Neural crest cell (in vitro differentiated cells): ENCODE results near the gene NEK11. TPM values are rescaled to one million over a fixed set of nuclear protein-coding genes. Genes with fewer than 3 reads are reported as not detected.

ENCODE experiments used
- DNase-seq: peaks from one replicate; pipeline ENCODE4 v3.0.0; 2021; ENCODE audit warnings: low read depth, mixed read lengths, low spot score
- H3K27ac Mint-ChIP-seq: one replicate; pipeline ENCODE4 v1.8.0; 2021; ENCODE audit warnings: mild to moderate bottlenecking, mixed read lengths; ENCODE audit not compliant: unreplicated experiment
- H3K27me3 Mint-ChIP-seq: 2 replicates; pipeline ENCODE4 v1.8.0; 2021; ENCODE audit warnings: low read depth, mild to moderate bottlenecking, mixed read lengths
- H3K36me3 Mint-ChIP-seq: 2 replicates; pipeline ENCODE4 v1.8.0; 2021; ENCODE audit warnings: low read depth, mild to moderate bottlenecking, mixed read lengths
- H3K4me1 Mint-ChIP-seq: 2 replicates; pipeline ENCODE4 v1.8.0; 2021; ENCODE audit warnings: mixed read lengths
- H3K4me3 Mint-ChIP-seq: one replicate; pipeline ENCODE4 v1.8.0; 2021; ENCODE audit warnings: mild to moderate bottlenecking, mixed read lengths
- H3K9me3 Mint-ChIP-seq: 2 replicates; pipeline ENCODE4 v1.8.0; 2021; ENCODE audit warnings: mixed read lengths
- total RNA-seq: library from RNA; stranded (reverse); gene quantifications from 2 replicates; pipeline ENCODE4 v1.2.1, GENCODE V29; 2021
- TF ChIP-seq, protein P1 (sequence below): fragments of 200-600 bp; sonication (generic); conservative IDR thresholded peaks from 2 replicates; pipeline ENCODE4 v1.5.0; 2021; ENCODE audit warnings: antibody characterized with exemption, mild to moderate bottlenecking

Gene NEK11
- total RNA-seq, 1 donor from 2014 or later, result 4.9 TPM

DNA sequence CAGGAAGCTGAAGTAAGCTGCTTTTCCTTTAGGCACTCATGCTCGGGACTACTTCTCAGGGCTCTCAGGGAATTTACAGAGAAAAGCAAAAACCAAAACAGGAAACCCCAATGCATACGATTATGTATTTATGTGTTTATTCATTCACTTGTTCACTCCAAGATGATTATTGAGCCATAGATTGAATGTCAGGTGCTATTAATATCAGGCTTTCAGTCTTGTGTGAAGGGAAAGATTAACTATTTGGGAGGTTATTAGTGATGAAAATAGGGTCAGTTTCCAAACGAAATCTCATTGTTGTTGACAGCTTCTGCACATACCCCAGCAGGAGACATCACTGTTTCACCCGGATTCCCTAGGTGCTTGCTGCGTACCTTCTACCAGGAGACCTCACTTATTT lies 135.8 kb downstream of the NEK11 start:
- no peak for DNase-seq
- Mint-ChIP-seq H3K4me1 (peaks cover 5% of the 10 kb centered on the region), H3K27ac (no peak overlapping the region), H3K9me3 (no peaks in the 10 kb centered on the region), H3K27me3 (no peaks in the 10 kb centered on the region), H3K4me3 (no peak overlapping the region), H3K36me3 (no peaks in the 10 kb centered on the region)
- TF ChIP-seq, protein P1, sequence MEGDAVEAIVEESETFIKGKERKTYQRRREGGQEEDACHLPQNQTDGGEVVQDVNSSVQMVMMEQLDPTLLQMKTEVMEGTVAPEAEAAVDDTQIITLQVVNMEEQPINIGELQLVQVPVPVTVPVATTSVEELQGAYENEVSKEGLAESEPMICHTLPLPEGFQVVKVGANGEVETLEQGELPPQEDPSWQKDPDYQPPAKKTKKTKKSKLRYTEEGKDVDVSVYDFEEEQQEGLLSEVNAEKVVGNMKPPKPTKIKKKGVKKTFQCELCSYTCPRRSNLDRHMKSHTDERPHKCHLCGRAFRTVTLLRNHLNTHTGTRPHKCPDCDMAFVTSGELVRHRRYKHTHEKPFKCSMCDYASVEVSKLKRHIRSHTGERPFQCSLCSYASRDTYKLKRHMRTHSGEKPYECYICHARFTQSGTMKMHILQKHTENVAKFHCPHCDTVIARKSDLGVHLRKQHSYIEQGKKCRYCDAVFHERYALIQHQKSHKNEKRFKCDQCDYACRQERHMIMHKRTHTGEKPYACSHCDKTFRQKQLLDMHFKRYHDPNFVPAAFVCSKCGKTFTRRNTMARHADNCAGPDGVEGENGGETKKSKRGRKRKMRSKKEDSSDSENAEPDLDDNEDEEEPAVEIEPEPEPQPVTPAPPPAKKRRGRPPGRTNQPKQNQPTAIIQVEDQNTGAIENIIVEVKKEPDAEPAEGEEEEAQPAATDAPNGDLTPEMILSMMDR, result no peak

- H3K36me3 Mint-ChIP-seq, result no peaks in the 10 kb centered on the region
- no peak for DNase-seq
- TF ChIP-seq, protein P1, result no peak
- no peak overlapping the region for H3K27ac Mint-ChIP-seq
- no peaks in the 10 kb centered on the region for H3K27me3 Mint-ChIP-seq
- H3K4me3 Mint-ChIP-seq, result no peak overlapping the region
- peaks cover 5% of the 10 kb centered on the region for H3K4me1 Mint-ChIP-seq
- no peaks in the 10 kb centered on the region for H3K9me3 Mint-ChIP-seq
These were observed 141.2 kb downstream of the NEK11 start for GRCh38 chr3:131167867-131168266.

- no peaks in the 10 kb centered on the region for H3K36me3 Mint-ChIP-seq
- TF ChIP-seq, protein P1, result no peak
- no peak overlapping the region for H3K27ac Mint-ChIP-seq
These were observed 142.7 kb downstream of the NEK11 start for GRCh38 chr3:131169331-131169730.

GRCh38 chr3:131172502-131173200 lies 146.0 kb downstream of the NEK11 start:
- Mint-ChIP-seq H3K9me3 (no peaks in the 10 kb centered on the region), H3K27ac (no peak overlapping the region), H3K27me3 (no peaks in the 10 kb centered on the region), H3K36me3 (no peaks in the 10 kb centered on the region), H3K4me3 (no peak overlapping the region), H3K4me1 (peaks cover 5% of the 10 kb centered on the region)
- DNase-seq, result no peak
- TF ChIP-seq, protein P1, result no peak

More at GRCh38 chr3:131169331-131169730, 142.7 kb downstream of the NEK11 start:
- Mint-ChIP-seq H3K27me3 (no peaks in the 10 kb centered on the region), H3K9me3 (no peaks in the 10 kb centered on the region), H3K4me3 (no peak overlapping the region), H3K4me1 (peaks cover 5% of the 10 kb centered on the region)
- DNase-seq, result no peak

DNA sequence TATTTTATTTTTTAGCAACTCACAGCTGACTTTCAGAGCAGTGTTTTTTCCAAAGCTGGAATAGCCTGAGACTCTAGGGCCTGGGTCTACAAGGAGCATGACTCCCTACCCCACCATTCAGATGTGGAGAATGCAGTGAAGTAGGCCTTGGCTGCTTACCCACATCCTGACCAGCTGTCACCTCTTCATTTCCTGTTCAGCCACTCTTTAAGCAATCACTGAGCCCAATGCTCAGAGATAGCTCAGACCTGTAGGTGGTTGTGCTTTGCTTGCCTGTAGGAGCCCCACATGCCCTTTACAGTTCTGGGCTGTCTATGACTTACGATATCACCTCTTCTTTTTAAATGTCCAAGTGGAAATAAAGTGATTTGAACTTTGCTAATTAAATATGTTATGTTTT lies 148.1 kb downstream of the NEK11 start:
- Mint-ChIP-seq H3K27ac (no peak overlapping the region), H3K4me3 (no peak overlapping the region), H3K9me3 (no peaks in the 10 kb centered on the region), H3K36me3 (no peaks in the 10 kb centered on the region), H3K27me3 (no peaks in the 10 kb centered on the region), H3K4me1 (no peaks in the 10 kb centered on the region)
- TF ChIP-seq, protein P1, result no peak
- no peak for DNase-seq
